LNCAP (cell line): ENCODE data around the gene ZSCAN18.

Experiments
- CTCF ChIP-seq: fragments of 450-650 bp; IDR thresholded peaks from 2 replicates; pipeline ENCODE4 v1.5.1; 2017; ENCODE audit warnings: mild to moderate bottlenecking

The ZSCAN18 gene

GRCh38 chr19:58084596-58085347, 13.3 kb downstream of the ZSCAN18 start:
- no peak for TF ChIP-seq CTCF

GRCh38 chr19:58083021-58083420, 15.0 kb downstream of the ZSCAN18 start:
- TF ChIP-seq CTCF: no peak

GRCh38 chr19:58079792-58080191, 18.2 kb downstream of the ZSCAN18 start:
- TF ChIP-seq CTCF: no peak

GRCh38 chr19:58067240-58067912, 30.7 kb downstream of the ZSCAN18 start:
- TF ChIP-seq CTCF: no peak

- TF ChIP-seq CTCF: no peak
Observed at GRCh38 chr19:58063712-58064111, 34.3 kb downstream of the ZSCAN18 start.

GRCh38 chr19:58060231-58060630, 37.8 kb downstream of the ZSCAN18 start:
- no peak for TF ChIP-seq CTCF

GRCh38 chr19:58059671-58060078, 38.4 kb downstream of the ZSCAN18 start:
- TF ChIP-seq CTCF: no peak
